HG03457 (cell line): ENCODE measurements around the gene LIG4.

Experiments
- ATAC-seq: cut with Tn5 transposase; IDR thresholded peaks from one replicate; pipeline ENCODE4 v1.9.1; 2021; ENCODE audit warnings: moderate number of reproducible peaks; ENCODE audit not compliant: unreplicated experiment

The LIG4 gene

DNA sequence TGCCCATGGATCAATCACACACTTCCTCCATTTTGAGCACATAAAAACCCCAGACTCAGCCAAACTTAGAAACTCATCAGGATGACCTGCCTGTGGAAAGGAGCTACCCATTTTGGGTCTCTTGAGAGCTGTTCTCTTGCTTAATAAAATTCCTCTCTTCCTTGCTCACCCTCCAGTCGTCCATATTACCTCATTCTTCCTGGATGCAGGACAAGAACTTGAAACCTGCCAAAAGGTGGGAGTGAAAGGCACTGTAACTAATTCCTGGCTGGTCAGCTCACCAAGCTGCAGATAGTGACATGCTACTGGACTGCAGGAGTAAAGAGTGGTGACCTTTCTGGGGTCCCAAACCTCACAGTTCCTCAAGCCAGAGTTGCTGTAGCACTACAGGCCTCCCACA lies 20.2 kb downstream of the LIG4 start:
- no peak for ATAC-seq

DNA sequence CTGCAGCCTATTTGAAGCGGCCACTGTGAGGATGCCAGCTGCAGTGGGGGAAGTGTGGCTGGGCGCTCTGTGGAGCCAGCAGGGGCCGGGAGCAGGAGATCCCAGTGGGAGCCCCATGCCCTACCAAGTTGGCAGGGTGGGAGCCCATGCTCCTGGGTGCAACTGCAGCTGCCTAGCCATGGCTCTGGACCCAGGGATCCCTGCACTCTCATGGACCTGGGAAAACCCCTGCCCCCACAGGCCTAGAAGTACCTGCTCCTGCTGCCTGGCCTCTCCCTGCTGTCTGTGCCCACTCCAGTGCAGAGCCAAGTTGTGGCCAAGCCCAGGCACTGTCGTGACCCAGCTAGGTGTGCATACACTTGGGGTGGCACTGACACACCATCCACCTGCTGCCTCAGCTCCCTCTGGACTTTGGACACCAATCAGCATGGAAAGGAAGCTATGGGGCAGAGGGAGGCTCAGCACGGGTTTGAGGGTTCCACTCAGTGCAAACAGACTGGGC lies 20.9 kb downstream of the LIG4 start:
- ATAC-seq, result no peak

DNA sequence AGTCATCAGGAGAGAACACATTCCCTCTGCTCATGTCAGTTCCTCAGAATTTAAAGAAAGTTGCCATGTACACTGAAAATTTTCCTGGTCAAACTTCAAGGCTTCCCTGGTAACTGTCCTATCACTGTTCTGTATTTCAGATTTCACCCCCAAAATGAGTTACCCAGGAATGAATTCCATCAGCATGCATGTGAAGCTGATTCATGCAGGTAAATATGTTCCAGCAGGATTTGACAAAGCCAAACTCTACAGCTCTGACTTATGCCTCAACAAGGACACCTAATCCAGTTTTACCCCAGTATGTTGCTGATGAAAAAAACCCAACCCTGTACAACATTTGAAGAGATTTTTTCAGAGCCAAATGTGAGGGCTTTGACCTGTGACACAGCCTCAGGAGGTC lies 21.5 kb downstream of the LIG4 start:
- ATAC-seq, result no peak

DNA sequence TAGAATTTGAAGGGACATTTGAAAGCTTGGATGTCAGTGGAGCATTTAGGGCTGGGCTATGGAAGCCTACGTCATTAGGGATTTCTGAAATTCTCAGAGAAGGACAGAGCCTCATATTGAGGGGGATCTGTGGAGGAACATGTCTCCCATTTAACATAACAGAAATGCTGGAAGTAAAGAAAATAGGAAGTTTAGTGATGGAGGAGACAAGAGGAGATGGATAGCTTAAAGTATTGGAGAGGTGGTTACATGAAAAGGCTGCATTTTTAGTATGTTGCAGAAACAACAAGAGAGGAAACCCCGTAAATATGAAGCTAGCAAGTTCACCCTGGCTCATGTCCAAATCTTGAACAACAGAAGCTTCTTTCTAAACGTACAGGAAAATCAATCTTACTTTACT lies 24.4 kb downstream of the LIG4 start:
- no peak for ATAC-seq

DNA sequence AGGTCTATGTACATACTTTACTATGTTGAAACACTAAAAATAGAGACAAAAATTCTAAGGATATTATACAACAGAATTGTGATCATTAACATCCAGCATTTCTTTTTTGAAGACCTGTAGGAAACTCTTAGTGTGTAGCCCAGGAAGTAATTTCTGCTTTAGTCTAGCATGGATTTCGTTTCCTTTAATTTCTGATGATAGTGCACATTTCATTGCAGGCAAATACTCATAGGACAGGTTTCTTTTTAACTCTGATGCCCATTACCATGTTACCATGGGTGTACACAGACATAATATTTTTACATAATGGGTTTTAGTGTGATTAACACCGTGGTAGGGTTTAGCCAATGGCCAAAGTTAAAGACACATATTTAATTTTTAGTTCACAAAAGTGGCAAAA lies 27.1 kb downstream of the LIG4 start:
- ATAC-seq, result no peak

DNA sequence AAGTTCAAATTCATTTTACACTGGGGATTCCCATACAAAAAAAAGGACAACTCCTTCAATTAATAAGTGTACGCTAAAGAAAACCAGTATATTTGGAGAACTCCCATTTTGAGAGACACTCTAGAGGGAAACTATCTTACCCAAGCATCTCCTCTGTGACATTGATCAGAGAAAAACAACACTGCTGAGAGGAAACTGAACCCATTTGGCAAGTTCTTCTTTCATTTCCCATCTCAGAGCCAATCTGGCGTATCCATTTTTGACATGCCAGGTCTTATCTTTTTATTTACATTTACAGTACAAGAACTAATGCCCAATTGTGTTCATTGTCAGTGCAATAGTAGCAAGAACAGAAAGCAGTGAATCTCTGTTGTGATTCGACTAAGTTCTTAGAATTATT lies 30.1 kb downstream of the LIG4 start:
- ATAC-seq, result no peak

DNA sequence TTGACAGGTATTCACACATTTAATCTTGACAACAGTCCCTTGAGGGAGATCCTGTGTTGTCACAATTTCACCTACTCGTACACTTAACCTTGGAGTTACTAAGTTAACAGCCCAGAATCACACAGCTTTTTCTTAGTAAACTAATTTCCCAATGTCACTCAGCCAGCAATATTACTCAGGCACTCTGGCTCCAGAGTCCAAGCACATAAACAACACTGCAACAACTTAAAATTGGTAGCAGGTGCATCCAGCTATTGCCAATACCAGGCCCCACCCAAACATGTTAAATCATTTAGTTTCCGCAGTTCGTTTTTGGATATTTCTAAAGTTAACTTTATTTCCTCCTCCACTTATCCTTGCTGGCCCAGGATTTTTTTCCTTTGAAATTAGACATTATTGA lies 32.7 kb downstream of the LIG4 start:
- ATAC-seq, result no peak

DNA sequence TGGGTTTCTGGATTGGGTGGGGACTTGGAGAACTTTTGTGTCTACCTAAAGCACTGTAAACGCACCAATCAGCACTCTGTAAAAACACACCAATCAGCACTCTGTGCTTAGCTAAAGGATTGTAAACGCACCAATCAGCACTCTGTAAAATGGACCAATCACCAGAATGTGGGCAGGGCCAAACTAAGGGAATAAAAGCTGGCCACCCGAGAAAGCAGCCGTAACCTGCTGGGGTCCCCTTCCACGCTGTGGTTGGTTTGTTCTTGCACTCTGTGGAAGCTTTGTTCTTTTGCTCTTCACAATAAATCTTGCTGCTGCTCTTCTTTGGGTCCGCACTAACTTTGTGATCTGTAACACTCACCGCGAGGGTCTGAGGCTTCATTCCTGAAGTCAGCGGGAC lies 37.3 kb downstream of the LIG4 start:
- no peak for ATAC-seq

DNA sequence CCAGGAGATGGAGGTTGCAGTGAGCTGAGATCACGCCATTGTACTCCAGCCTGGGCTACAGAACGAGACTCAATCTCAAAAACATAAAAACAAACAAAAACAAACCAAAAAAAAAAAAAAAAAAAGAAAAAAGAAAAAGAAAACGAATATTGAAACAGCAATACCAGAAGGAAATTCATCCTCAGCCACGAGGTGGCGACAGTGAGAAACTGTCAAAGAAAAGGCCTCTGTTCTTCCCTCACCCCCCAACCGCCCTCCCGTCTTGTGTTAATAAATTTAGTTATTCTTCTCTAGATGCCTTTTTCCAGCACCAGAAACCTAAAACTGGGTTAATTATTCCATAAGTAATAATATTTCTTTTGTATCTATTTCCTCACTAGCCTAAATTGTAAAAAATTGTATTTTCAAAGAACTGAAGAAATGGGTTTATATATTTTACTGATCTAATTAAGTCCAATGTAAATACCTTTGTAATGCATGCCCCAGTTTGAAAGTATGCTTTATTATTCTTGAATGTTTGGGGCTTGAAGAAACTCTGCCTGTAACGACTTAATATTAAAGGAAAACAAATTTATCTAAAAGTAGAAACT lies 38.6 kb downstream of the LIG4 start:
- ATAC-seq, result no peak

DNA sequence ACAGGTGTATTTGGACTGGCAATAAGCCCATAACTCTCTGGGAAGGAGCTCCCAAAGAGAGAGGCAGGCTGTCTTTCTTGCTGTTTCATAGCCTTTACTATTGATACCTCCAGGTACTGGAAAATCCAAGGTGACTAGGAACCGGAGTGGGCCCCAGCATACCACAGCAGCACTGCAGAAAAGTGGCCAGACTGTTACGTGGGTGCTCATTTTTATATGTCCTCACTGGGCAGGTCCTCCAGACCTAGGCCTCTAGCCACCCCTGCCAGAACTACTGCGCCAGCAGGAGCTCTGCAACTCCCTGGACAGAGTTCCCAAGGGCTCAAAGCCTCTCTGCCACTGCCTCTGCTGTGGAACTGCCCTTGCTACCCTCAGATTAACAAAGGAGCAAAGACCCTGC lies 46.4 kb downstream of the LIG4 start:
- ATAC-seq, result no peak

DNA sequence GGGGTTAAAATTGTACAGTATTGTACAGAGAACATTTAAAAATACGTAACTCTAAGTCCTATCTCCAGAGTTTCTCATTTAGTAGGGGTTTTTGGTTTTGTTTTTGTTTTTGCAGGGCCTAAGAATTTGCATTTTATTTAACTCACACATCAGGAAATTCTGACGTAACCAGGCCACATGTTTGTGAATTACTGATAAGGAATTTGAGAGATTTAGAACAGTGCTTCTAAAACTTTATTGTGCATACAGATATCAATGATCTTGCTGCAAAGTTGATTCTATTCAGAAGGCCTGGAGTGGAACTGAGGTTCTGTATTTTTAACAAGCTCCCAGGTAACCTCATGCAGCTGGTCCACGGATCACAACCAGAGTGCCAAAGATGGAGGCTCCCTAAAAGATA lies 49.3 kb downstream of the LIG4 start:
- ATAC-seq, result no peak

DNA sequence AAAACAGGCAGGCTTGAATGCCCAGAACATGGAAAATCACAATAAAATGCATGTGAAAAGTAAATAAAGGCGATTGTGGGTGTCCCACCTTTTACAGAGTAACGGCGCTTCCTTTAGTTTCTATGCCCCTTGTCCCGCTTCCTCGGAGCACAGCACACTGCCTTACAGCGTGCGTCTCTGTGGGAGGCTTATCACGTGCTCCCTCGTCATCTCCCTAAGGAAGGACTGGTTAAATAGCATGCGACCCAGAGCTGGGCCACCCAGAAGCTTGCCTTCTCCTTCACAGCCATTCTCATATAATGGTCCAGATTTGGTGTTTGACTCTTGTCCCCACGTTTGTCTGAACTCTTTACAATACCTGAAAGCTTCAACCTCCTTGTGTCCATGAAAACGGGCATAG lies 56.6 kb downstream of the LIG4 start:
- no peak for ATAC-seq
